ENCODE data around the gene TNNC1.

The TNNC1 gene

GRCh38 chr3:52468336-52468735 lies 14.5 kb upstream of the TNNC1 start:
- ChIA-PET CTCF (interaction anchor here (0.6 kb wide), 1 partner anchor 22 kb away, joined by 4 read pairs; no protein-coding TSS in a partner anchor), POLR2A (no interaction called here)
- TF ChIP-seq FOXA1 (IDR thresholded peaks at IDR 0.05), result no peak
- TF ChIP-seq SUZ12 (IDR thresholded peaks at IDR 0.05), result no peak
- no peak for TF ChIP-seq CTBP1 (IDR thresholded peaks at IDR 0.05; ENCODE audit: borderline replicate concordance)
- TF ChIP-seq ELF4 (IDR thresholded peaks at IDR 0.05), result no peak
- no peak for TF ChIP-seq L3MBTL2 (conservative IDR thresholded peaks at IDR 0.05)
- TF ChIP-seq PKNOX1 (IDR thresholded peaks at IDR 0.05), result no peak
- TF ChIP-seq FOXM1 (IDR thresholded peaks at IDR 0.05; ENCODE audit: borderline replicate concordance), result no peak
- no peak for TF ChIP-seq TARDBP (IDR thresholded peaks at IDR 0.05)
- TF ChIP-seq BHLHE40 (IDR thresholded peaks at IDR 0.05; ENCODE audit: borderline replicate concordance), result no peak
- TF ChIP-seq NFRKB (IDR thresholded peaks at IDR 0.05), result no peak
- no peak for TF ChIP-seq ZNF384 (IDR thresholded peaks at IDR 0.05)
- TF ChIP-seq LEF1 (IDR thresholded peaks at IDR 0.05; ENCODE audit: borderline replicate concordance), result no peak
- no peak for TF ChIP-seq FOXK2 (IDR thresholded peaks at IDR 0.05)
- no peak for TF ChIP-seq SP1 (IDR thresholded peaks at IDR 0.05)
- no peak for TF ChIP-seq ARNT (IDR thresholded peaks at IDR 0.05)
- no peak for TF ChIP-seq HDGF (IDR thresholded peaks at IDR 0.05; ENCODE audit: borderline replicate concordance)
- no peak for DNase-seq (ENCODE audit: extremely low spot score)

DNA sequence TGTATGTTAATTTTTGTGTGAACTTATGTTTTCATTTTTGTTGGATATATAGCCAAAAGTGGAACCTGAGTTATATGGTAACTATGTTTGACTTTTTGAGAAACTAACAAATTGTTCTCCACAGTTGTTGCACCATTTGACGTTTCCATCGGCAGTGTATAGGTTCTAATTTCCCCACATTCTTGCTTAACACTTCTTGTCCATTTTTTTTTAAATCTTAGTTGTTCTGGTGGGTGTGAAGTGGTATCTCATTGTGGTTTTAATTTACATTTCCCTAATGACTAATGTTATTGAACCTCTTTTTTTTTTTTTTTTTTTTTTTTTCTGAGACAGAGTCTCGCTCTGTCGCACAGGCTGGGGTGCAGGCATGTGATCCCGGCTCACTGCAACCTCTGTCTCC lies 9.6 kb upstream of the TNNC1 start:
- POLR2A ChIA-PET, result no interaction called here
- no peak for DNase-seq (ENCODE audit: extremely low spot score)
- CTCF ChIA-PET, result no interaction called here
- TF ChIP-seq LEF1 (IDR thresholded peaks at IDR 0.05; ENCODE audit: borderline replicate concordance) (no peak), ZNF384 (IDR thresholded peaks at IDR 0.05) (no peak), ELF4 (IDR thresholded peaks at IDR 0.05) (no peak), SUZ12 (IDR thresholded peaks at IDR 0.05) (no peak), FOXK2 (IDR thresholded peaks at IDR 0.05) (no peak), TARDBP (IDR thresholded peaks at IDR 0.05) (no peak), FOXA1 (IDR thresholded peaks at IDR 0.05) (no peak), L3MBTL2 (conservative IDR thresholded peaks at IDR 0.05) (no peak), NFRKB (IDR thresholded peaks at IDR 0.05) (no peak), SP1 (IDR thresholded peaks at IDR 0.05) (no peak), BHLHE40 (IDR thresholded peaks at IDR 0.05; ENCODE audit: borderline replicate concordance) (no peak), ARNT (IDR thresholded peaks at IDR 0.05) (no peak), HDGF (IDR thresholded peaks at IDR 0.05; ENCODE audit: borderline replicate concordance) (no peak), CTBP1 (IDR thresholded peaks at IDR 0.05; ENCODE audit: borderline replicate concordance) (no peak), FOXM1 (IDR thresholded peaks at IDR 0.05; ENCODE audit: borderline replicate concordance) (no peak), PKNOX1 (IDR thresholded peaks at IDR 0.05) (no peak)

DNA sequence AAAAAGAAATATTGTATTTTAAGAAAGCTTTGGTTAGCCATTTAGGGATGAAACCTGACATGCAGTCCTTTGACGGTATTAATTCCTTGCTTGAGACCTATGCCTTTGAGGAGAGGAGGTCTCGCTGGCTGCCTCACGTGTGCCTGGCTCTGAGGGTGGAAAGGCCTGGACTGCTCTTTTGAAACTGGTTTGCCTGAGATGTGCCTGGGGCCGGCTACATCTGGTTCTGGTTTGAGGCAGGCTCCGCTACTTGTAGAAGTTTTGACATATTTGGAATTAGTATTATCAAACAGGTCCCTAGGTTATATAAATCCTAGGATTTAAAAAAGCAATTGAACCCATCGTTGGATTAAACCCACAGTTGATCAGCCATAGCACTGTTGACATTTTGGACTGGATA lies 8.0 kb upstream of the TNNC1 start:
- POLR2A ChIA-PET, result no interaction called here
- CTCF ChIA-PET, result no interaction called here
- no peak for TF ChIP-seq ZNF384 (IDR thresholded peaks at IDR 0.05)
- TF ChIP-seq SUZ12 (IDR thresholded peaks at IDR 0.05), result no peak
- TF ChIP-seq PKNOX1 (IDR thresholded peaks at IDR 0.05), result no peak
- TF ChIP-seq FOXK2 (IDR thresholded peaks at IDR 0.05), result no peak

DNA sequence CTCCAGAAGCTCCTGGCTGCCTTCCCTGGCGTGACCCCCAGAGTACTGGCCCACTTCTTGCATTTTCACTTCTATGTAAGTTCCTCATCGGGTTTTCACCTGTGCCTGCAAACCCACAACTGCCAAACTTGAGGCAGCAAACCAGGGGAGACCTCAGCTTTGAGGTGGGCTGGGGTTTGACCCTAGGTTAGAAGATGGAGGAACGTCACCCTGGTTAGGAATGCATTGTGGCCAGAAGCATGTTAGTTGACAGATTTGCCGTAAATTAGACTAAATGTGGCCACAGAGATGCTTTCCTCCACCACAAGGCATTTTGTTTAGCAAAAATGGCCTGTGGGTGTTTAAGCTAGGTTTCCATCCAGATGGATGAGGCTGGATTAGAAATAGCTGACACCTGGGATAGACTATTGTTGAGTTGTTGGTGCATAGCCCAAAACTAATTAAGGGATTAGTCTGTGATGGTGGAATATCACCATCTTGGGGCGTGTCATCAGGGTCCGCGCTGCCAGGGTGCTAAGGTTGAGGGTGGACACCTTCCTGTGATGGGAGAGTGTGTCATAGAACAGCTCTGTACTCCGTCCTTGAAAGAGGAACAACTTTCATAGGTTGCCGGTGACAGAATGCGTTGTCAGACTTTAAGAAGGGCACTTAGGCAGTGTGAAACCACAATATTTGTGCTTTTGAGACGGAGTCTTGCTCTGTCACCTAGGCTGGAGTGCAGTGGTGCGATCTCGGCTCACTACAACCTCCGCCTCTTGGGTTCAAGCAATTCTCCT lies 5.1 kb upstream of the TNNC1 start:
- POLR2A ChIA-PET, result interaction anchor here (1.0 kb wide), 1 partner anchor 10 kb away, joined by 3 read pairs; no protein-coding TSS in a partner anchor
- DNase-seq (ENCODE audit: extremely low spot score), result no peak
- TF ChIP-seq ZNF384 (IDR thresholded peaks at IDR 0.05) (no peak), ELF4 (IDR thresholded peaks at IDR 0.05) (no peak), BHLHE40 (IDR thresholded peaks at IDR 0.05; ENCODE audit: borderline replicate concordance) (no peak), PKNOX1 (IDR thresholded peaks at IDR 0.05) (no peak), FOXK2 (IDR thresholded peaks at IDR 0.05) (no peak), L3MBTL2 (conservative IDR thresholded peaks at IDR 0.05) (no peak), SUZ12 (IDR thresholded peaks at IDR 0.05) (no peak), FOXA1 (IDR thresholded peaks at IDR 0.05) (no peak), FOXM1 (IDR thresholded peaks at IDR 0.05; ENCODE audit: borderline replicate concordance) (no peak), TARDBP (IDR thresholded peaks at IDR 0.05) (no peak), LEF1 (IDR thresholded peaks at IDR 0.05; ENCODE audit: borderline replicate concordance) (no peak), HDGF (IDR thresholded peaks at IDR 0.05; ENCODE audit: borderline replicate concordance) (no peak), CTBP1 (IDR thresholded peaks at IDR 0.05; ENCODE audit: borderline replicate concordance) (no peak), NFRKB (IDR thresholded peaks at IDR 0.05) (no peak), SP1 (IDR thresholded peaks at IDR 0.05) (no peak), ARNT (IDR thresholded peaks at IDR 0.05) (no peak)
- CTCF ChIA-PET, result no interaction called here

More for the DNA sequence above, 8.0 kb upstream of the TNNC1 start:
- no peak for DNase-seq (ENCODE audit: extremely low spot score)

DNA sequence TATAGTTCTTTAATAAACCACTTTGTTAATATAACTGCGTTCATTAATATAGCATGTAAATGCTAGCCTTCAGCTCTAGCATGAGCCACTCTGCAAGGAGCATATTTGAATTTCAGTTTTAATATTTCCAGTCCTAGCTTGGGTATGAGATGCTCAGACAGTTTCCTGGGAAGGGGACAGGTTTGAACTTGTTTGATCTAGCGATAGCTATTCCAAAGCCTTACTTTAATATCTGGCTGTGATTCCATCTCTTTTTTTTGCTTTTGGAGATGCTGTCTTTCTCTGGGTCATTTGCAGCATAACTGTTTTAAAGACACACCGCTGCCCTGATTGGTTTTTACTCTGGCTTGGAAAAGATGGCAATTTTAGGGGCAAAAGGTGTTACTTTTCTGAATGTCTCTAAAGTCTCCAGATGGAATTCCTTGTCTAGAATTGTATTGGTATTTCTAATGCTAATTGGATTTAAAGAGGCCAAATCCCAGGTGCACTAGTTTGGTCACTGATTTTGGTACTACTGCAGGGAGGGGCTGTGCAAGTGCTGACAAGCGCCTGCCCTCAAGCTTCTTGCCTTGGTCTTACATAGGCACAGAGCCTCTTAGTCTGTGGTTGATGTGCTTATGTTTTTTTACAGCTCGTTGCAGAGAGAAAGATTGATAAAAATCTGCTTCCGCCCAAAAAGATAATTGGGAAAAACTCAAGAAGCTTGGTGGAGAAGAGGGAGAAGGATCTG lies 4.4 kb upstream of the TNNC1 start:
- ChIA-PET CTCF (no interaction called here), POLR2A (interaction anchor here (1.0 kb wide), 1 partner anchor 10 kb away, joined by 3 read pairs; no protein-coding TSS in a partner anchor)
- no peak for TF ChIP-seq FOXA1 (IDR thresholded peaks at IDR 0.05)
- TF ChIP-seq CTBP1 (IDR thresholded peaks at IDR 0.05; ENCODE audit: borderline replicate concordance), result no peak
- TF ChIP-seq TARDBP (IDR thresholded peaks at IDR 0.05), result no peak
- no peak for TF ChIP-seq SUZ12 (IDR thresholded peaks at IDR 0.05)
- TF ChIP-seq BHLHE40 (IDR thresholded peaks at IDR 0.05; ENCODE audit: borderline replicate concordance), result no peak
- no peak for TF ChIP-seq L3MBTL2 (conservative IDR thresholded peaks at IDR 0.05)
- TF ChIP-seq NFRKB (IDR thresholded peaks at IDR 0.05), result no peak
- TF ChIP-seq ZNF384 (IDR thresholded peaks at IDR 0.05), result no peak
- no peak for TF ChIP-seq HDGF (IDR thresholded peaks at IDR 0.05; ENCODE audit: borderline replicate concordance)
- TF ChIP-seq FOXK2 (IDR thresholded peaks at IDR 0.05), result no peak
- no peak for TF ChIP-seq SP1 (IDR thresholded peaks at IDR 0.05)
- no peak for TF ChIP-seq ARNT (IDR thresholded peaks at IDR 0.05)
- no peak for TF ChIP-seq PKNOX1 (IDR thresholded peaks at IDR 0.05)
- no peak for TF ChIP-seq ELF4 (IDR thresholded peaks at IDR 0.05)
- no peak for TF ChIP-seq LEF1 (IDR thresholded peaks at IDR 0.05; ENCODE audit: borderline replicate concordance)
- TF ChIP-seq FOXM1 (IDR thresholded peaks at IDR 0.05; ENCODE audit: borderline replicate concordance), result no peak
- DNase-seq (ENCODE audit: extremely low spot score), result no peak
